HG02840 (cell line): ENCODE data around the gene ECHDC1.

ENCODE experiments used
- ATAC-seq: cut with Tn5 transposase; IDR thresholded peaks from one replicate; pipeline ENCODE4 v1.9.1; 2021; ENCODE audit warnings: mild to moderate bottlenecking, moderate library complexity, moderate number of reproducible peaks; ENCODE audit not compliant: unreplicated experiment, low FRiP score

ECHDC1 gene

DNA sequence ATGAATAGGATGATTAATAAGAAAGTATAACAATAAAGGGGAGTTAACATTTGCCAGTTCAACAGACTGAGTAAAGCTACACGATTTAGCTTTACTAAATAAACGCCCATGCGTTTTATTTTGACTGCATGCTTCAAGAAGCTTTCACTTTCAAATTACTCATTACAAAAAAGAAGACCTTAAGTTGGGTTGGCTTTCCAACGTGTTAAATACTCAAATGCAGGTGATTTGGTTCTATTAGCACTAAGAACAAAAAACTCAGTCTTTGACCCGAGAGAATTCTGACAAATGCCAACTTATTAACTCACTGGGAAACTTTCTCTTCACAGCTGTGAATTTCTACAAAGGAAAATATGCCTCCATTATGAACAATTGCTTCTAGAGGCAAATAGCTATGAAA lies 51.9 kb downstream of the ECHDC1 start:
- ATAC-seq = peak; percentile 88

DNA sequence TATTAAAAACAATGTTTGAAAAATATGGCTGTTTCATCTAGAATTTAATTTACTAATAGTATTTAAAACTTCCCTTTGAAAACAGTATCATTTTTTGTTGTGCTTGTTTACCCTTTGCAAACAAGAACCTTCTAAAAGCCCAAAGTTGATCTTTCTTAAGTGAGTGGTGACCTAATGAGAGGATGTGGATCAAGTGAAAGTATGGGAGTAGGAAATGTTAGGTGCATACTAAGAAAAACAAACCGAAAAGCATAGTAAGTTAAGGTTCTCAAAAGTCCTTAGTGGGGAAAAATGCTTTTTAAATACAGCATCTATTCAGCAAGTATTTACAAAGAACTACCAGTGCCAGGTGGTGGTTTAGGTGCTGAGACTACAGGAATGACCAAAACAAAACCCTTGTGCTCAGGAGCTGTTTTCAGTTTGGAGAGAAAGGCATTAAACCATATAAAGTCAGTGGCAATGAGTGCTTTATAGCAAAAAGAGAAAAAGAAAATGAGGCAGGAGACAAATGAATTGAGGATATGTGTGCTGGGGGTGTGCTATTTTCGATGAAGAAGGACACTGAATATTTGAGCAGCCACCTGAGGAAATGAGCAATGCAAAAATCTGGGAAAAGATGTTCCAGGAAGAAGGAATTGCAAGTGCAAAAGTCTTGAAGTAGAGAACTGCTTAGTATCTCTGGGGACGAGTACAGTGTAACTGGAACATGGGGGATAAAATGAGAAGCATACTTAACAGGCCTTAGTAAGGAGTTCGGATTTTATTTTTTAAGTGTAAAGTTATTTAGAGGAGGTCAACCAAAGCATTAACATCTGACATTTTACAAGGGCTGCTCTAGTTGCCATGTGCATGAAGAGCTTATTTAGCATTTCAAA lies 52.8 kb downstream of the ECHDC1 start:
- no peak for ATAC-seq

DNA sequence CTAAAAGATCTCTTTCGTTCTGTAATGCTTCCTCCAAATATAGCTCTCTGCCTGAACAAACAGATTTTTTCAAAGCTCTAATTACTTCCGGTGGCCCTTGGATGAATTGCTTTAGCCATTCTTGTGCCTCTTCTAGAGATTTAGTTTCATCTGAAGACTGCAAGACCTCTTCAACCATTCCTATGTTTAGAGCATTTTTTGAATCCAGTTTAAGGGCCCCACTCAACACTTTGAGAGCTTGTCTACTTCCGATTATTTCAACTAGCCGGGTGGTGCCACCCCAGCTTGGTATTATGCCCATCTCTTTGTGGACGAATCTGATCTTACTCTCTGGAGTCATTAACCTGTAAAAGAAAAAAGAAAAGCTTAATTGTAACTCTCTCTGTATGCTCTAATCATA lies 53.5 kb downstream of the ECHDC1 start:
- ATAC-seq = no peak

DNA sequence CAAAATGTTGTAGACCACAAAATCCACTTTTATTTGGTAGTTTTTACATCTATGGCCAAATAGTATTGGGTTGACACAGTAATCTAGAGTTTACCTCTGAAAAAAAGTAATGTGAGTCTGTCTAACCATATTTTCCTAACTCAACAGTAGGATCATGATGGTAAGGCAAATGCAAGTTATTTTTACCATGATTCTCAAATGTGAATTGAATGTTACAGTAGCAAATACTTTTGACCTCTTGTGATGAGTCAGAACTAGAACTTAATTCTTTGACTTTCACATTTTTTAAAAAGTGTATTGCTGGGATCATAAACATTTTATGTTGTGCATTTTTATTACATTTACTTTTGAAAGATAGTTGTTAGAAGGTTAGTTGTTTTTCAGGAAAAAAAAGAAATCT lies 54.7 kb downstream of the ECHDC1 start:
- ATAC-seq = no peak

DNA sequence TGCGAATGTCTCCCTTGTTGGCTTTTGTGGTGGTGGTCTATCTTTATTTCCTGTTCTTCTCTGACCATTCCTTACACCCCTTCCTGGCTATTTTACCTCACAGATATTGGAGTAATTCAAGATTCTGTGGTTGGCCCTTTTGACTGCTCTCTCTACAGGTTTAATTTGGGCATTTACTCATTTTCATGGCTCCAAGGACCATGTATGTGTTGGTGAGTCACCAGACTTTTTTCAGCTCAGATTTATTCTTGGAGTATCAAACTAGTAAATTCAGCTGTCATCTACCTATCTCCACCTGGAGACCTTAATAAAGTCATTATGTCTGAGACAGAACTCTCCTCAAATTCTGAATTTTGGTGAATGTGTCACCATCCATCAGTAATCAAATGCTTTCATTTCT lies 61.2 kb downstream of the ECHDC1 start:
- ATAC-seq = no peak

DNA sequence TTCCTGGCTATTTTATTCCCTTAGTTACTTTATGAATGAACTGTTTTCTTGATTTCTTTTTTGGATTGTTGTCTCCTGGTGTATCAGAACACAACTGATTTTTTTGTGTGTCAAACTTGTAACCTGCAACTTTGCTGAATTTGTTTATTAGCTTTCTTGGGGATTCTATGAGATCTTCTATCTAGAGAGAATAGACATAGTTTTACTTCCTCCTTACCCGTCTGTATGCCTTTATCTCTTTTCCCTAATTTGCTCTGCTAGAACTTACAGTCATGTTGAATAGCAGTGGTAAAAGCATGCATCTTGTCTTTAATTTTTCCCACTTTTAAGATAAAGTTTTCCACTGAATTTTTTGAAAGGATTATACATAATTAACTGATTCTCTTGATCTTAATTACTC lies 63.6 kb downstream of the ECHDC1 start:
- ATAC-seq = no peak

DNA sequence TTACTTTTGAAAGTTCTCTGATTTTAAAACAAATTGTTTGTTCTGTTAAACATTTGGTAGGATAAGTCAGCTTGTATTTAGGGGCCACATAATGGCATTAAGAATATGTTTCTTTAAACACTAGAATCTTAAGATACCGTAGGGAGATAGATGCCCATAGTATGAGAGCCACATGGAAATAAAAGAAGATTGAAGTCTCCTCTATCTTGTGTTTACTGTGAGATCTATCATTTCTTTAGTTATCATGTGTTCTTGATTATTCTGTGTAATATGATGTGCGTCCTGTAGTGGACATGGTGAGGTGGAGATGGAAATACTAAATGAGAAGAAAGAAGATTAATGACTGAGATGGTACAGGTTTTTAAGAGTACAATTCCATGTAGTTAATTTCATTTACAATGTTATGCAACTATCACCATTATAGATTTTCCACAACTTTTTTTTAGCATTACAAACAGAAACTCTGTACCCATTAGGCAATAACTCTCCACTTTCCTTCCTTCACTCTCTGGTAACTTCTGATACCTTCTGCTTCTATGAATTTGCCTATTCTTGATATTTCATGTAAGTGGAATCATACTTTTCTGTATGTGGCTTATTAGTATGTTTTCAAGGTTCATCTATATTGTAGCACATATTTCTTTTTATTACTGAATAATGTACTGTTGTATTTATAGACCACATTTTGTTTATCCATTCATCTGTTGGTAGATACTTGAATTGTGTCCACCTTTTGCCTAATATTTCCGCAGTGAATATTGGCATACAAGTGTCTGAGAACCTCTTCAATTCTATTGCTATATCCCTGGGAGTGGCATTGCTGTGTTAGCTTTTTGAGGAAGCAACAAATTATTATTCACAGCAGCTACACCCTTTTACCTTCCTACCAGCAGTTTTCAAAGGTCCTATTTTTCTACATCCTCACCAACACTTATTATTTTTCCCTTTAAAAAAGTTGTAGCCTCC lies 65.2 kb downstream of the ECHDC1 start:
- ATAC-seq = no peak

DNA sequence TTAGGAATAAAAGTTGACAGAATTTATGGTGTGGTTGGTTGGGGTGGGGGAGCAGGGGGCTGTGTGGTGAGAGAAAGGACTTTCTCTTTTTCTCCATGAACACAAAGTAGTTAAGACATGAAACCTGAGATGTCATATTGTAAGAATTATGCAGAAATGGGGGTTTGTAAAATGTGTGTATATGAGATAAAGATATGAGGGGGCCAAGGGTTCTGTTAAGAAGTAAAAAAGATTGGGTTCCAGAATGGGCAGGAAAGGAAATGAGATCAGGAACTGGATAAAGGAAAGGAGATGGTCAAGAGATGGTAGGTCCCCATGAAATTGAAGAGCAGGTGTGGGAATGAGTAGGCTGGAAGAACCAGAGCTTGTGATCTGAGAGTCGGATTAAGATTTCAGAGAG lies 67.1 kb downstream of the ECHDC1 start:
- no peak for ATAC-seq

DNA sequence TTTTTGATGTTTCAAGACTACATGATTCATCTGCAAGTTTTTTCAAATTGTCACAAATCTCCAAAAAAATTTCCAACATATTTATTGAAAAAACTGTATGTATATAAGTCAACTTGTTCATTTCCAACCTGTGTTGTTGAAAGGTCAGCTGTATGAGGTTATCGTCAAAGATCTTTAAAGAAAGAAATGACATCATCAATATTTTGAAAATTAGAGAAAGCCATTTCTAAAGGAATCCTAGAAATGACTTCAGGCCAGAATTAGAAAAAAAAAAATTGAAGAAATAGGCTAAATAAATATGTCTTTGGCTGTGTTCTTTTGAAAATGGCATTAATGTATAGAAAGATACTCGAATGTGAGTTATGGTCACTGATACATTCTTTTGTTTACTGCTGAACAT lies 69.9 kb downstream of the ECHDC1 start:
- ATAC-seq = no peak

DNA sequence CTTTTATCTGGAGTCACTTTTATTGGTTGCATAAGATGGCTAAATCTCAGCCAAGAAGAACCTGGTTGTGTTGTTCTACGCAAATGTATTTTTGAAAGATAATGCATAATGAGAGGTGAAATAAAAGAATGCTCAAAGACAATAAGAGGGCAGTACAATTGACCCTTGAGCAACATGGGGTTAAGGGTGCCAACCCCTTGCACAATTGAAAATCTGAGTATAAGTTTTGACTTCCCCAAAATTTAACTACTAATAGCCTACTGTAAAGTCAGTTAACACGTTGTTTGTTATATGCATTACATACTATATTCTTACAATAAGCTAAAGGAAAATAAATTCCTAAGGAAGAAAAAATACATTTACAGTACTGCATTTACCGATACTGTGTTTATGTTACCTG lies 70.8 kb downstream of the ECHDC1 start:
- ATAC-seq = no peak

DNA sequence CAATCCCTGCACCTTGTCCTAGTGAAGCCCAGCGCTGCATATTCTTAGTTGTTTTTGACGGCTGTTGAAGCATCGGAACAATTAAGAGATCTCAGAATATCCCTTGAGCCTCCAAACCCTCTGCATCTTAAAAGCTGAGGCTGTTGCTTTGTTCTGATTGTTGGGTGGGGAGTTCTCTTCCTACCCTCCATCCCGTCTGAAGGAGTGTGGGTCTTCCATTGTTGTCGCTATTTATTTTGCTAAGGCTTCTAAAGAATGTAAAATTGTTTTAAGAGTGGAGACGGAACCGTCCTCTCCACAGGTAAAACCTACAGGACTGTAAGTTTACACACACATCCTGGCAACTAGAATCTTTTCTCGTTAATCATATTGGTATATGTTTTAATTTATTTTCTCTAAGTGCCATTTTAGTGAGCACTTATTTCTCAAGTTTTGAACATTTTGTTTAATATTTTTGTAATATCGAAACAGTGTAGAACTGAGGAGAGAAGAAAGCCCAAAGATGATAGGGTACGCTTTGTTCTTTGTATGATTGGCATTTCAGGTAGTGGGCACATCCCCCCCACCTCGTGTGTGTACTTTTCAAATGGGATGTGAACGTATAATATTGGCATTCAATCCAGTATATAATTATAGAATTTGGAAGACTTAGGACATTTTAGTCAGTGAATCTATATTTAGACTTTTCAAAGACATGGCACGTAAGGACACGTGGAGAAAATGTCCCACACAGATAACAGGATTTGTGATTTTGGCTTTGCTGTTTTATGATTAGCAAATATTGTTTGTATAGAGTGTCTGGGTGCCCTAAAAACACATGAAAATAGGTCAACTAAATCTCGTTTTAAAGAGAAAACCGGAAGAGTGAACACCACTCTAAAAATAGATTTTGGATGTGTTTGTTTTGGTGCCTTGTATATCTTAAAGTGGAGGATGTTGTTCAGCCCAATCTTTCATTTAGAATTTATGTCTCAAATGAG lies 75.5 kb downstream of the ECHDC1 start:
- ATAC-seq = no peak

DNA sequence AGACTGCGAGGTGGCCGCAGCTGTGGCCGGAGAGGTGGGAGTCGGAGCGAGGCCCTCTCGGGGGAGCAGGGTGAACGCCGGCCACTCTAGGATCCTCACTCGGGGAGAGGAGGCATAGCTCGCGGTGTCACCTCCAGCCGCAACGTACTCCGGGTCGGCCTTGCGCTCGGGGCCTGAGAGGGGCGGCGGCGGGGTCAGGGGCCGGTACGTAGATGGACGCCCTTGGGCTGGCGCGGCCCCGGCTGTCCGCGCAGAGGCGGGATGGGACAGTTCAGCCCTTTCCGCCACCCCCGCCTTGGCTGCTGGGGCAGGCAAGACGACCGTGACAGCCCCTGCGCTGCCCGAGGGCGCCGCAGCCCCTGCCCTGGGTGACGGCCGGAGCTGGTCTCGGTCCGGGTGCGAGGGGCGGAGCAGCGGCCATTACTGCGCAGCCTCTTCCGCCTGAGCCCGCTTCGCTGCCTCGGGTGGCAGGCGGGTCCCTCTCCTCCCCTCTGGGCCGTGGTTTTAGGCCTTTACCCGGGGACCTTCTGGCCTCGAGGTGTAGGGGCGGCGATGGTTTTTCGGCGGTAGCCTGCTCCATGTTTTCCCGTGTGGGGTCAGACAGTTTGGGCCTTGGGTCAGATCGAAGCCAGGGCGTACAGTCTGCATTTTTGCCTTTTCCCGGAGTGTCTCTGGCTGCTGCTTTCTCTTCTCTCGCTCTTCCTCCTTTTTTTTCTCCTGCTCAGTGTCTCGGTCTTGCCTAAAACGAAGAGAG lies 76.3 kb downstream of the ECHDC1 start:
- ATAC-seq = peak; percentile 71

DNA sequence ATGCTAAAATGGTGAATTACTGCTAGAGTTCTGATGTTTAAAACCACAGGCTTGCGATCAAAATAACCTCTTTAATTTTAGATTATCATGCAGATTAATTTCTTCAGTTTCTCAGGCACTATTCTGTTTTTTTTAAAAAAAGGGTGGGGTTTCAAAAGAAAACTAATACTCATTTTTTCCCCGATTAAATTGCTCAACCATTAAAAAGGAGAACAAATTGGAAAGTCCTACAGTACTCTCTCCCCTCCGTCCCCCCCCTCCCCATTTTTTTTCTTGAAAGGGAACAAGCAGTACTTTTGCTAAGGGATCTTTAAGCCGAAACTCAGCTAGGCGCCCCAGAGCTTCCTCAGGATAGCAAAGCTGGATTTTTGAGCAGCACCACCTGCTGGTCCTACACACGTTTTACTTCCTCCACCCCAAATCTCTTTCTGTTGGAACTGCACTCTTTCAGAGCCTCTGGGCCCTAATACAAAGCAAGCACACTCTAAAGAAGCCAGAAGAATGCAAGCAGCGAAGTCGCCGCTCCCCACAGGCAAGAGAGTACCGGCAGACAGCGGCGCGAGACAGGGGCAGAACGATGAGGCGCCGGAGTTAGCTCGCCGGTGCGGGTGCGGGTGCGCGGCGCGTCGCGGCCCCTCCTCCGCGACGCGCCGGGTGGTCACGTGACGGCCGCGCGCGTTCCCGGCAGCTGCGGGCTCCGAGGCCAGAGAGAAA lies 77.1 kb downstream of the ECHDC1 start, which contains the start of gene RNF146:
Gene RNF146, plus strand, starts transcription at position 687 of the 714 bp plus-strand sequence. CDS start 13,475 bp downstream, outside the sequence.
- peak; percentile 86 for ATAC-seq

DNA sequence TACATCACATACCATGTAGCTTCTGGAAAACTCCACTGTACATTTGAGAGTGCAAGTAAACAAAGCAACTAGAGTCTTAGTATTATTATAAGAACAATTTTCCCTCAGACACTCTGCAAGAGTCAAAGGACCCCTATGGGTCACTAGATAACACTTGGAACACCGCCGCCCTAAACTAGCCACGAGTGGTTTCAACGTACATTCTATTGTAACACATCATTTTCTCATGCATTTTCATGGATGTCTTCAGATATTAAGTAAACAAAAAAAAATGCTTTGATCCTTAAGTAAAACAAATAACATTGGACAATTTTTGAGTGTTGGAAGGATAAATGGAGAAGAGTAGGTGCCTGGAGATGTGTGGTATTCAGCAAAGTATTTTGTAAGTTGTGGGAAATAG lies 79.9 kb downstream of the ECHDC1 start:
- no peak for ATAC-seq

DNA sequence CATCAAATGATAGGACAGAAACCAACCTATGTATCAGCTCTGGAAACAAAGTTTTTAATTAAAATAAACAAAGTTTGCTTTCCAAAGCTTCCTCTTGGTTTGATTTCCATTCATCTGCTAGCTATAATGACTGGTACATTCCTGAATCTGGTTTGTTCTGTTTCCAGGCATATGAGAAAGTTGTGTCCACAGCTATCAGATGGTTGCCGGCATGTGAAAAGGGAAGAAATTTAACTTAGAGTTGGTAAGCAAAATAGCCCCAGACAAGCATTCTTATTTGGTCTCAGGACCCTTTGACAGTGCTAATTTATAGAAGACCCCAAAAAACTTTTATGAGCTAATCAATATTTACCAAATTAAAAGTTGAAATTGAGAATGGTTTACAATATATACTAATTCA lies 80.5 kb downstream of the ECHDC1 start:
- ATAC-seq = no peak

DNA sequence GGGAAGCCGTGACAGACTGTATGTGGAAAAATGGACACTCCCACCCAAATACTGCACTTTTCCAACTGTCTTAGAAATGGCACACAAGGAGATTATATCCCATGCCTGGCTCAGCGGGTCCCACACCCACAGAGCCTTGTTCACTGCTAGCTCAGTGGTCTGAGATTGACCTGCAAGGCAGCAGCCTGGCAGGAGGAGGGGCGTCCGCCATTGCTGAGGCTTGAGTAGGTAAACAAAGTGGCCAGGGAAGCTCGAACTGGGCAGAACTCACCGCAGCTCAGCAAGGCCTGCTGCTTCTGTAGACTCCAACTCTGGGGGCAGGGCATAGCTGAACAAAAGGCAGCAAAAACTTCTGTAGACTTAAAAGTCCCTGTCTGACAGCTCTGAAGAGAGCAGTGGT lies 88.1 kb downstream of the ECHDC1 start:
- no peak for ATAC-seq

DNA sequence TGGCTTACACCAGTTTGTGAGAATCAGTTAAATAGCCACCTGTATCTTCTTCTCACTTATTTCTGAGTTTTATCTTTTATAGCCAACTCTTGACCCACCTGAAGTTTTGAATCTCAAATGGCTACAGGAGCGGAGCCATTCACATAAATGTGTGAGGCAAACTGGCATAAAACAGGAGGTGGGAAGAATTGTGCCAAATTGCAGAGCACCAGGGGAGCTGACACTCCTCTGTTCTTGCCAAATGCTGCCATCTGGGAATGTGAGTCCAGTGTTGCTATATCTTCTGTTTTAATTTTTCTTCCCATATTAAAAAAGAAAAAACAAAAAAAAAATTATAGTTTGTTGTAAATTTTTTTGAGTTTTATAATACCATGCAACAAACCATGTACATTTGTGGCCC lies 93.8 kb downstream of the ECHDC1 start:
- ATAC-seq = no peak

DNA sequence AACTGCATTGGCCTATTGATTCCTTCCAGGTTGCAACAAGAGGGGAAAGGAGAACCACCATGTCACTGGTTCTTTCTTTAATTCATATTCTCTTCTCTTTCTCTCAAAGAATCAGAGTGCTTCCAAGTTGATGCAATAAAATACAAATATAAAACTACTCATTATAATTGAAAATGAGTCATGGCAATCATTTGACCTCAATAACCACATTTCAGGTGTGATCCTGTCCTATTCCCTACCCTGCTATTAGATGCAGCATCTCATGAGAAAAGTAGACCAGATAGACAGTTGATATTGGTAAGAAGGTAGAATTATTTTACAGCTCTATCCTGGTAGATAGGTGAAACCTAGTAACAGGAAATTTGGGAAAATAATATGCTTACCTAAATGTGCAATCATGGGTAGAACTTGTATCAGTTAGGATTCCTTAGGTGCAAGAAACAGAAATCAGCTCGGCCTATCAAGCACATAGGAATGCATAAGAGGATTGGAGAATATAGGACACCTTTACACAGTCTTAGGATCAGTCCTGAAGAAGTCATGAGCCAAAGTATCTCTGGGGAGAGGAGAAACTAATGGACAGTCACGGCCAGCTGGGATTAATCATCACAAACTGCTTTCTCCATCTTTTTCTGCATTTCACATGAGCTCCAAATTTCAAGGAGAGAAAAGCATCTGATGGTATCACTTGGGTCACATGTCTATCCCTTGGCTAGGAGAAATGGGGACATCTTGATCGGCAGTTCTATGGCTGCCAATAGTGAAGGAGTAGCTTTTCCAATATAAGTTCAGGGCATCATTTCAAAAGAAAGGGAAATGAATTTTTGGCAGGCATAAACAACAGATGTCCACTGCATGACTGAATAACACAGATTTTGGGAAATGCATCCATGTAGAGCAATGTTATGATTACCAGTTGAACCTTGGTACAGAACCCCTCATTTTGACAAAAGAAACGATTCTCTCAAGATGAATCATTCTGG lies 96.0 kb downstream of the ECHDC1 start:
- no peak for ATAC-seq
